ENCODE measurements around the gene FBXL20. TPM values are rescaled to one million over a fixed set of nuclear protein-coding genes. Genes with fewer than 3 reads are reported as not detected.
"Not testable (repeated sequence)": the region's sequence is repeated elsewhere in the genome, so short reads cannot be mapped to it uniquely, and the experiment has no call there.

Gene FBXL20
- polyA plus RNA-seq, 1 donor (not counting 4 experiments of a cell fraction or from before 2014, with no cell fraction given) = 4.9 TPM

- DNase-seq (ENCODE audit: low read depth, low spot score) (no peak), FAIRE-seq (no peak)
- Histone ChIP-seq H3K9me3 (ENCODE audit: control insufficient read depth, low read depth, low read length) (no peaks in the 10 kb centered on the region), H3K4me2 (ENCODE audit: control insufficient read depth, extremely low read depth, insufficient read depth, low read depth, low read length) (no peak overlapping the region), H3K9me1 (ENCODE audit: control insufficient read depth, extremely low read depth, insufficient read depth, low read length) (no peaks in the 10 kb centered on the region), H3K79me2 (ENCODE audit: control insufficient read depth, insufficient read depth, low read length) (peaks cover 17% of the 10 kb centered on the region), H3K36me3 (ENCODE audit: control insufficient read depth in 2 of 2, extremely low read depth in 1 of 2, insufficient read depth in 2 of 2, low read length in 2 of 2) (peaks cover 7 to 20% of the 10 kb centered on the region in 2 experiments), H3K27me3 (ENCODE audit: control insufficient read depth, extremely low read depth, insufficient read depth, low read length) (no peaks in the 10 kb centered on the region), H3K27ac (ENCODE audit: control insufficient read depth, insufficient read depth, low read length) (no peak overlapping the region), H2AFZ (ENCODE audit: control insufficient read depth, low read length) (no peak overlapping the region), H3K4me3 (ENCODE audit: control insufficient read depth in 2 of 3, extremely low read depth in 1 of 3, insufficient read depth in 2 of 3, low read depth in 1 of 3, low read length in 3 of 3) (no peak overlapping the region), H3K9ac (ENCODE audit: control insufficient read depth, extremely low read depth, insufficient read depth, low read length) (no peak overlapping the region), H3K4me1 (ENCODE audit: control insufficient read depth, extremely low read depth, insufficient read depth, low read length) (no peaks in the 10 kb centered on the region), H4K20me1 (ENCODE audit: control insufficient read depth, extremely low read depth, insufficient read depth, low read length) (no peaks in the 10 kb centered on the region)
- dilution Hi-C loops (cut with MboI; ENCODE audit: extremely low pct_ligation_motif_present, low sequenced_read_pairs) = no loop called here
- TF ChIP-seq CTCF (optimal IDR thresholded peaks at IDR 0.05 in 1 of 3, IDR thresholded peaks at IDR 0.05 in 1 of 3, conservative IDR thresholded peaks at IDR 0.05 in 1 of 3; ENCODE audit: extremely low read depth in 1 of 3, insufficient read depth in 2 of 3, low read length in 3 of 3) (no peak), EZH2 (IDR thresholded peaks at IDR 0.05; ENCODE audit: low read length) (no peak)
These were observed 41.9 kb upstream of the FBXL20 start for GRCh38 chr17:39443326-39443725.

- H3K4me2 ChIP-seq (ENCODE audit: control insufficient read depth, extremely low read depth, insufficient read depth, low read depth, low read length); H3K9me3 ChIP-seq (ENCODE audit: control insufficient read depth, low read depth, low read length); DNase-seq (ENCODE audit: low read depth, low spot score); H3K79me2 ChIP-seq (ENCODE audit: control insufficient read depth, insufficient read depth, low read length); H3K27me3 ChIP-seq (ENCODE audit: control insufficient read depth, extremely low read depth, insufficient read depth, low read length); H3K4me1 ChIP-seq (ENCODE audit: control insufficient read depth, extremely low read depth, insufficient read depth, low read length); H3K9me1 ChIP-seq (ENCODE audit: control insufficient read depth, extremely low read depth, insufficient read depth, low read length); H2AFZ ChIP-seq (ENCODE audit: control insufficient read depth, low read length); FAIRE-seq; H4K20me1 ChIP-seq (ENCODE audit: control insufficient read depth, extremely low read depth, insufficient read depth, low read length); H3K27ac ChIP-seq (ENCODE audit: control insufficient read depth, insufficient read depth, low read length); dilution Hi-C loops (cut with MboI; ENCODE audit: extremely low pct_ligation_motif_present, low sequenced_read_pairs); H3K4me3 ChIP-seq (ENCODE audit: control insufficient read depth in 2 of 3, extremely low read depth in 1 of 3, insufficient read depth in 2 of 3, low read depth in 1 of 3, low read length in 3 of 3); H3K9ac ChIP-seq (ENCODE audit: control insufficient read depth, extremely low read depth, insufficient read depth, low read length): not testable (repeated sequence)
- peaks cover 5 to 15% of the 10 kb centered on the region in 2 experiments for H3K36me3 ChIP-seq (ENCODE audit: control insufficient read depth in 2 of 2, extremely low read depth in 1 of 2, insufficient read depth in 2 of 2, low read length in 2 of 2)
These were observed 38.4 kb upstream of the FBXL20 start for GRCh38 chr17:39439868-39440267.

GRCh38 chr17:39429600-39429999, 28.2 kb upstream of the FBXL20 start:
- Histone ChIP-seq H3K4me1 (ENCODE audit: control insufficient read depth, extremely low read depth, insufficient read depth, low read length) (no peaks in the 10 kb centered on the region), H3K4me3 (ENCODE audit: control insufficient read depth in 2 of 3, extremely low read depth in 1 of 3, insufficient read depth in 2 of 3, low read depth in 1 of 3, low read length in 3 of 3) (no peak overlapping the region), H2AFZ (ENCODE audit: control insufficient read depth, low read length) (no peak overlapping the region), H3K36me3 (ENCODE audit: control insufficient read depth in 2 of 2, extremely low read depth in 1 of 2, insufficient read depth in 2 of 2, low read length in 2 of 2) (peaks cover 19 to 21% of the 10 kb centered on the region in 2 experiments), H3K79me2 (ENCODE audit: control insufficient read depth, insufficient read depth, low read length) (no peaks in the 10 kb centered on the region), H3K9me3 (ENCODE audit: control insufficient read depth, low read depth, low read length) (no peaks in the 10 kb centered on the region), H3K4me2 (ENCODE audit: control insufficient read depth, extremely low read depth, insufficient read depth, low read depth, low read length) (no peak overlapping the region), H3K9ac (ENCODE audit: control insufficient read depth, extremely low read depth, insufficient read depth, low read length) (no peak overlapping the region), H4K20me1 (ENCODE audit: control insufficient read depth, extremely low read depth, insufficient read depth, low read length) (no peaks in the 10 kb centered on the region), H3K9me1 (ENCODE audit: control insufficient read depth, extremely low read depth, insufficient read depth, low read length) (no peaks in the 10 kb centered on the region), H3K27ac (ENCODE audit: control insufficient read depth, insufficient read depth, low read length) (no peak overlapping the region), H3K27me3 (ENCODE audit: control insufficient read depth, extremely low read depth, insufficient read depth, low read length) (no peaks in the 10 kb centered on the region)
- dilution Hi-C loops (cut with MboI; ENCODE audit: extremely low pct_ligation_motif_present, low sequenced_read_pairs) = no loop called here
- FAIRE-seq (no peak), DNase-seq (ENCODE audit: low read depth, low spot score) (no peak)
- TF ChIP-seq EZH2 (IDR thresholded peaks at IDR 0.05; ENCODE audit: low read length) = no peak
- no peak for TF ChIP-seq CTCF (optimal IDR thresholded peaks at IDR 0.05 in 1 of 3, IDR thresholded peaks at IDR 0.05 in 1 of 3, conservative IDR thresholded peaks at IDR 0.05 in 1 of 3; ENCODE audit: extremely low read depth in 1 of 3, insufficient read depth in 2 of 3, low read length in 3 of 3)
